GM12878 (cell line): ENCODE data around the gene SRPK2. TPM values are rescaled to one million over a fixed set of nuclear protein-coding genes. Genes with fewer than 3 reads are reported as not detected.

Experiments used
- ATAC-seq: fragments of 200-7000 bp; cut with Tn5 transposase; 3 replicates; pipeline ENCODE4 v1.9.1; 2020; ENCODE audit warnings: mild to moderate bottlenecking, moderate library complexity
- BruUV-seq: library from RNA; stranded (reverse); fragments of 400-500 nt; replicated peaks from 2 replicates; lab custom pipeline; 2021; lab: Mats Ljungman, UMichigan
- CTCF ChIA-PET: fragments of 300-600 bp; sonication (Branson Sonifier 250); formaldehyde crosslinking; extraction: SDS; loops from one replicate; lab custom pipeline; 2021; ENCODE audit warnings: inconsistent platforms; lab: Yijun Ruan, JAX
- POLR2A ChIA-PET: fragments of 350-600 bp; formaldehyde crosslinking; extraction: SDS; loops from one replicate; lab custom pipeline; 2021; ENCODE audit warnings: inconsistent platforms; lab: Charles Lee
- RAD21 ChIA-PET: fragments of 300-600 bp; sonication (Branson Sonifier 250); formaldehyde crosslinking; loops from one replicate; lab custom pipeline; 2023; ENCODE audit warnings: antibody characterized with exemption; ENCODE audit not compliant: unreplicated experiment; lab: Charles Lee
- SMC1A ChIA-PET: fragments of 300-600 bp; sonication (Branson Sonifier 250); formaldehyde crosslinking; loops from one replicate; lab custom pipeline; 2023; ENCODE audit not compliant: unreplicated experiment, uncharacterized antibody; lab: Charles Lee
- DNase-seq: peaks from one replicate; pipeline ENCODE4 v3.0.0-alpha.2; 2011; ENCODE audit warnings: low read depth, low spot score
- FAIRE-seq: peaks from 3 replicates; lab custom pipeline; 2011; peaks lifted over from hg19 to GRCh38; lab: Jason Lieb, UNC
- H2AFZ ChIP-seq: 2 replicates; pipeline ENCODE4 v1.6.0; 2011; ENCODE audit warnings: low read depth, low read length, control low read depth; ENCODE audit not compliant: control insufficient read depth
- H3K27ac ChIP-seq: 2 replicates; pipeline ENCODE4 v1.5.1; 2011; ENCODE audit warnings: control low read depth; ENCODE audit not compliant: control insufficient read depth, insufficient read depth
- H3K27me3 ChIP-seq, 2 experiments: replicated peaks in 1 of 2; 2 replicates each; pipeline versions ENCODE4 v1.6.0 to v1.6.1; 2011; ENCODE audit warnings: low read length in 1 of 2; ENCODE audit not compliant: control insufficient read depth in 2 of 2, insufficient read depth in 2 of 2
- H3K36me3 ChIP-seq, 2 experiments: 2 replicates each; pipeline ENCODE4 v1.5.1; 2011; ENCODE audit warnings: low read length in 1 of 2; ENCODE audit not compliant: control insufficient read depth in 2 of 2, insufficient read depth in 2 of 2
- H3K4me1 ChIP-seq: 2 replicates; pipeline ENCODE4 v1.6.1; 2011; ENCODE audit warnings: mild to moderate bottlenecking, low read length, moderate library complexity, mixed read lengths; ENCODE audit not compliant: control insufficient read depth, insufficient read depth
- H3K4me2 ChIP-seq: 2 replicates; pipeline ENCODE4 v1.6.0; 2011; ENCODE audit warnings: control low read depth; ENCODE audit not compliant: control insufficient read depth, insufficient read depth
- H3K4me3 ChIP-seq: fragments of 200-600 bp; sonication (generic); 2 replicates; pipeline ENCODE4 v1.5.1; 2016
- H3K79me2 ChIP-seq: 2 replicates; pipeline ENCODE4 v1.6.0; 2011; ENCODE audit warnings: low read length; ENCODE audit not compliant: control insufficient read depth, insufficient read depth
- H3K9ac ChIP-seq: 2 replicates; pipeline ENCODE4 v1.8.0; 2011; ENCODE audit warnings: low read length, control low read depth, mixed read lengths; ENCODE audit not compliant: control insufficient read depth, insufficient read depth
- H3K9me3 ChIP-seq: replicated peaks from 3 replicates; pipeline ENCODE4 v1.5.1; 2011; ENCODE audit warnings: mild to moderate bottlenecking, low read length; ENCODE audit not compliant: control insufficient read depth, insufficient read depth
- H4K20me1 ChIP-seq: 2 replicates; pipeline ENCODE4 v1.6.0; 2011; ENCODE audit not compliant: control insufficient read depth, insufficient read depth
- ASH2L ChIP-seq: fragments of 300-600, 200-600 bp; sonication (generic); IDR thresholded peaks from 2 replicates; pipeline ENCODE4 v1.6.1; 2017; ENCODE audit warnings: low read depth, mild to moderate bottlenecking, borderline replicate concordance
- CHD2 ChIP-seq: IDR thresholded peaks from 2 replicates; pipeline ENCODE4 v1.6.1; 2011; ENCODE audit warnings: low read depth, low read length, improper control_type of control experiment, borderline replicate concordance
- DPF2 ChIP-seq: fragments of 450-650 bp; IDR thresholded peaks from 2 replicates; pipeline ENCODE4 v1.6.1; 2017; ENCODE audit warnings: mild to moderate bottlenecking
- HSF1 ChIP-seq: fragments of 150-350 bp; IDR thresholded peaks from 2 replicates; pipeline ENCODE4 v1.6.1; 2014; ENCODE audit warnings: mild to moderate bottlenecking, low read depth, low read length
- IKZF2 ChIP-seq, 2 experiments: fragments of 450-650 bp; IDR thresholded peaks; 2 replicates each; pipeline ENCODE4 v1.6.1; 2017; ENCODE audit warnings: mild to moderate bottlenecking in 2 of 2, moderate library complexity in 2 of 2
- KDM1A ChIP-seq: fragments of 200-600 bp; sonication (generic); IDR thresholded peaks from 2 replicates; pipeline ENCODE4 v1.6.1; 2016; ENCODE audit warnings: borderline replicate concordance
- NBN ChIP-seq: fragments of 450-650 bp; IDR thresholded peaks from 2 replicates; pipeline ENCODE4 v1.6.1; 2016
- RBBP5 ChIP-seq: fragments of 200-600 bp; sonication (generic); conservative IDR thresholded peaks from 2 replicates; pipeline ENCODE4 v1.6.1; 2016
- RCOR1 ChIP-seq: conservative IDR thresholded peaks from 2 replicates; pipeline ENCODE4 v1.6.1; 2012; ENCODE audit warnings: low read depth, low read length, improper control_type of control experiment
- SP1 ChIP-seq: IDR thresholded peaks from one replicate; pipeline ENCODE4 v1.6.1; 2011; ENCODE audit warnings: low read depth, low read length
- SUZ12 ChIP-seq: fragments of 200-600 bp; sonication (generic); IDR thresholded peaks from one replicate; pipeline ENCODE4 v1.6.1; 2018; ENCODE audit warnings: antibody characterized with exemption, mild to moderate bottlenecking; ENCODE audit not compliant: unreplicated experiment
- WGBS: methylation state at CpG from one replicate; pipeline ENCODE4 v1.1.6; 2016; ENCODE audit warnings: low lambda C conversion rate; ENCODE audit not compliant: insufficient replicate concordance, insufficient coverage; ENCODE audit errors: missing lambda C conversion rate; 5-methylcytosine and 5-hydroxymethylcytosine counted together
- in situ Hi-C: fragments of 300-500 bp; cut with MboI; formaldehyde crosslinking; loops from 9 replicates; pipeline ENCODE4 v1.14.3; 2018; ENCODE audit warnings: mixed read lengths
- intact Hi-C: fragments of 100-400 bp; cut with micrococcal nuclease; formaldehyde crosslinking; loops from one replicate; pipeline ENCODE4 v1.14.2; 2022; ENCODE audit not compliant: unreplicated experiment
- polyA plus RNA-seq, 11 experiments: library from polyadenylated mRNA; depleted of rRNA in 4 of 11; unstranded in 6 of 11; stranded (reverse) in 5 of 11; fragments of >200 nt; fragmentation: Nextera tagmentation in 4 of 11; fragmentation: Illumina TruSeq in 1 of 11; extraction: Ambion mirVana in 4 of 11; extraction: Trizol in 1 of 11; gene quantifications; 1 replicate in 1 of 11; 2 replicates in 10 of 11; pipeline versions ENCODE4 v1.2.1 to v1.2.3, GENCODE V29; 2011 to 2016; ENCODE audit warnings: inconsistent platforms in 2 of 11, missing spikeins in 2 of 11, low read depth in 1 of 11
- total RNA-seq, 4 experiments: library from RNA; depleted of rRNA in 3 of 4; stranded (reverse); fragments of >200 nt in 3 of 4; fragmentation: Illumina TruSeq in 1 of 4; extraction: Trizol in 1 of 4; gene quantifications; 2 replicates each; pipeline versions ENCODE4 v1.2.1 to v1.2.3, GENCODE V29; 2013 to 2021
- TF ChIP-seq, protein P1 (sequence below): IDR thresholded peaks from 2 replicates; pipeline ENCODE4 v1.6.1; 2011; ENCODE audit warnings: borderline replicate concordance, low read depth, mild to moderate bottlenecking, moderate library complexity, low read length; ENCODE audit not compliant: insufficient read depth, poor library complexity, severe bottlenecking
- TF ChIP-seq, protein P2 (sequence below): fragments of 450-650 bp; IDR thresholded peaks from 2 replicates; pipeline ENCODE4 v1.6.1; 2018; ENCODE audit warnings: mild to moderate bottlenecking, low read depth, moderate library complexity; ENCODE audit not compliant: partially characterized antibody
- TF ChIP-seq, protein P3 (sequence below): fragments of 450-650 bp; IDR thresholded peaks from 2 replicates; pipeline ENCODE4 v1.6.1; 2017; ENCODE audit warnings: mild to moderate bottlenecking, low read depth, inconsistent platforms; ENCODE audit not compliant: poor library complexity, severe bottlenecking

The SRPK2 gene
- total and polyA plus RNA-seq, 10 of the 15 experiments (the other 5 are each of a cell fraction or from before 2014, with no cell fraction given): 13.2 to 32.8 (median 24.5) TPM

- TF ChIP-seq DPF2: no peak
- no peak for TF ChIP-seq SP1
- no peak for TF ChIP-seq ASH2L
- no peak for TF ChIP-seq RBBP5
- no peak for TF ChIP-seq HSF1
These were observed 144.1 kb downstream of the SRPK2 start (continued) for GRCh38 chr7:105244594-105244993.

DNA sequence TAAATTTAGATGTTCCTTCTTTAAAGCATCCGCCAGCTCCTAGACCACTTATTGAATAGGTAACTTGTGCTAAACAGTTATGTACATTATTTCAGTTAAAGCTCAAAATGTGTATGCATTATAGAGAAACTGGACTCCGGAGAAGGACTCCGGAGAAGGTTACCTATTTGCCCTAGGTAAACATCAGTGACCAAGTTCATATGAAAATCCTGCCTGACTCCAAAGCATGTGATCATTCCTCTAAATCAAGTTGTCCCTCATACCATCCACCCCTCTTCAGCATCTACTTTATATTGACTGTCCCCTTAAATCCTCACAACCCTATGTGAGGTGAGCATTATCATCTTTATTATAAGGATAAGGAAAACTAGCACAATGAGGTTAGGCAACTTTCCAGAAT, 147.5 kb downstream of the SRPK2 start:
- in situ Hi-C loops (no loop called here), intact Hi-C loops (no loop called here)
- H3K9me3 ChIP-seq: no peaks in the 10 kb centered on the region; the same call in 2 of the 3 replicates
- H3K9ac ChIP-seq: no peak overlapping the region
- no peaks in the 10 kb centered on the region for H4K20me1 ChIP-seq
- no peak overlapping the region for H2AFZ ChIP-seq
- ChIA-PET POLR2A (interaction anchor here (0.5 to 1.3 kb wide), 6 partner anchors 9 to 57 kb away, joined by 3 to 5 read pairs (median 3); no protein-coding TSS in a partner anchor), CTCF (interaction anchor here (0.8 to 2.2 kb wide), 5 partner anchors 10 to 35 kb away, joined by 3 to 15 read pairs (median 4); no protein-coding TSS in a partner anchor), RAD21 (interaction anchor here (0.5 to 1.4 kb wide), 2 partner anchors 27 to 198 kb away, joined by 3 to 4 read pairs; no protein-coding TSS in a partner anchor), SMC1A (interaction anchor here (0.8 to 4.8 kb wide), 11 partner anchors 10 to 104 kb away, joined by 3 to 25 read pairs (median 4); no protein-coding TSS in a partner anchor)
- no peak for FAIRE-seq
- H3K36me3 ChIP-seq: no peaks in the 10 kb centered on the region
- DNase-seq: no peak
- no peaks in the 10 kb centered on the region for H3K27me3 ChIP-seq
- WGBS: 95% methylated on average over 3 of the region's 3 CpGs
- no peak overlapping the region for H3K4me3 ChIP-seq
- ATAC-seq: no peak
- no peak overlapping the region for H3K4me2 ChIP-seq
- no peaks in the 10 kb centered on the region for H3K4me1 ChIP-seq
- BruUV-seq: no TSS peak
- no peak overlapping the region for H3K27ac ChIP-seq
- TF ChIP-seq IKZF2 (IDR thresholded peaks at IDR 0.05) (no peak), SP1 (no peak), RCOR1 (no peak), KDM1A (no peak), NBN (no peak), SUZ12 (no peak), CHD2 (no peak)
- TF ChIP-seq, protein P1, sequence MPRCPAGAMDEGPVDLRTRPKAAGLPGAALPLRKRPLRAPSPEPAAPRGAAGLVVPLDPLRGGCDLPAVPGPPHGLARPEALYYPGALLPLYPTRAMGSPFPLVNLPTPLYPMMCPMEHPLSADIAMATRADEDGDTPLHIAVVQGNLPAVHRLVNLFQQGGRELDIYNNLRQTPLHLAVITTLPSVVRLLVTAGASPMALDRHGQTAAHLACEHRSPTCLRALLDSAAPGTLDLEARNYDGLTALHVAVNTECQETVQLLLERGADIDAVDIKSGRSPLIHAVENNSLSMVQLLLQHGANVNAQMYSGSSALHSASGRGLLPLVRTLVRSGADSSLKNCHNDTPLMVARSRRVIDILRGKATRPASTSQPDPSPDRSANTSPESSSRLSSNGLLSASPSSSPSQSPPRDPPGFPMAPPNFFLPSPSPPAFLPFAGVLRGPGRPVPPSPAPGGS: no peak
- TF ChIP-seq, protein P2, sequence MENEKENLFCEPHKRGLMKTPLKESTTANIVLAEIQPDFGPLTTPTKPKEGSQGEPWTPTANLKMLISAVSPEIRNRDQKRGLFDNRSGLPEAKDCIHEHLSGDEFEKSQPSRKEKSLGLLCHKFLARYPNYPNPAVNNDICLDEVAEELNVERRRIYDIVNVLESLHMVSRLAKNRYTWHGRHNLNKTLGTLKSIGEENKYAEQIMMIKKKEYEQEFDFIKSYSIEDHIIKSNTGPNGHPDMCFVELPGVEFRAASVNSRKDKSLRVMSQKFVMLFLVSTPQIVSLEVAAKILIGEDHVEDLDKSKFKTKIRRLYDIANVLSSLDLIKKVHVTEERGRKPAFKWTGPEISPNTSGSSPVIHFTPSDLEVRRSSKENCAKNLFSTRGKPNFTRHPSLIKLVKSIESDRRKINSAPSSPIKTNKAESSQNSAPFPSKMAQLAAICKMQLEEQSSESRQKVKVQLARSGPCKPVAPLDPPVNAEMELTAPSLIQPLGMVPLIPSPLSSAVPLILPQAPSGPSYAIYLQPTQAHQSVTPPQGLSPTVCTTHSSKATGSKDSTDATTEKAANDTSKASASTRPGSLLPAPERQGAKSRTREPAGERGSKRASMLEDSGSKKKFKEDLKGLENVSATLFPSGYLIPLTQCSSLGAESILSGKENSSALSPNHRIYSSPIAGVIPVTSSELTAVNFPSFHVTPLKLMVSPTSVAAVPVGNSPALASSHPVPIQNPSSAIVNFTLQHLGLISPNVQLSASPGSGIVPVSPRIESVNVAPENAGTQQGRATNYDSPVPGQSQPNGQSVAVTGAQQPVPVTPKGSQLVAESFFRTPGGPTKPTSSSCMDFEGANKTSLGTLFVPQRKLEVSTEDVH: no peak
- TF ChIP-seq, protein P3, sequence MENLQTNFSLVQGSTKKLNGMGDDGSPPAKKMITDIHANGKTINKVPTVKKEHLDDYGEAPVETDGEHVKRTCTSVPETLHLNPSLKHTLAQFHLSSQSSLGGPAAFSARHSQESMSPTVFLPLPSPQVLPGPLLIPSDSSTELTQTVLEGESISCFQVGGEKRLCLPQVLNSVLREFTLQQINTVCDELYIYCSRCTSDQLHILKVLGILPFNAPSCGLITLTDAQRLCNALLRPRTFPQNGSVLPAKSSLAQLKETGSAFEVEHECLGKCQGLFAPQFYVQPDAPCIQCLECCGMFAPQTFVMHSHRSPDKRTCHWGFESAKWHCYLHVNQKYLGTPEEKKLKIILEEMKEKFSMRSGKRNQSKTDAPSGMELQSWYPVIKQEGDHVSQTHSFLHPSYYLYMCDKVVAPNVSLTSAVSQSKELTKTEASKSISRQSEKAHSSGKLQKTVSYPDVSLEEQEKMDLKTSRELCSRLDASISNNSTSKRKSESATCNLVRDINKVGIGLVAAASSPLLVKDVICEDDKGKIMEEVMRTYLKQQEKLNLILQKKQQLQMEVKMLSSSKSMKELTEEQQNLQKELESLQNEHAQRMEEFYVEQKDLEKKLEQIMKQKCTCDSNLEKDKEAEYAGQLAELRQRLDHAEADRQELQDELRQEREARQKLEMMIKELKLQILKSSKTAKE: no peak
- H3K79me2 ChIP-seq: no peaks in the 10 kb centered on the region; the same call in 1 of the 2 replicates
